Liver (tissue), 3 donors: ENCODE data around the gene DGKQ.

ENCODE experiments used
- CTCF ChIP-seq: fragments of 150-350 bp; IDR thresholded peaks from 2 replicates; pipeline ENCODE4 v1.5.1; 2017; ENCODE audit warnings: improper control_type of control experiment, low read depth, low read length; ENCODE audit not compliant: missing input control
- EGR1 ChIP-seq, 2 donors: IDR thresholded peaks; 2 replicates each; pipeline ENCODE4 v1.6.1; 2016 to 2018; ENCODE audit warnings: antibody characterized with exemption in 2 of 2, low read depth in 2 of 2
- FOXA1 ChIP-seq: IDR thresholded peaks from 2 replicates; pipeline ENCODE4 v1.6.1; 2016; ENCODE audit warnings: antibody characterized with exemption
- GABPA ChIP-seq, 2 donors: IDR thresholded peaks in 1 of 2; conservative IDR thresholded peaks in 1 of 2; 2 replicates each; pipeline ENCODE4 v1.6.1; 2016; ENCODE audit warnings: antibody characterized with exemption in 2 of 2, mild to moderate bottlenecking in 1 of 2, moderate library complexity in 1 of 2
- HNF4G ChIP-seq: IDR thresholded peaks from 2 replicates; pipeline ENCODE4 v1.6.1; 2016; ENCODE audit warnings: antibody characterized with exemption
- JUND ChIP-seq, 2 donors: IDR thresholded peaks; 2 replicates each; pipeline ENCODE4 v1.6.1; 2016; ENCODE audit warnings: antibody characterized with exemption in 2 of 2
- MAX ChIP-seq: IDR thresholded peaks from 2 replicates; pipeline ENCODE4 v1.6.1; 2016; ENCODE audit warnings: antibody characterized with exemption
- NR2F2 ChIP-seq: IDR thresholded peaks from 2 replicates; pipeline ENCODE4 v1.6.1; 2016; ENCODE audit warnings: antibody characterized with exemption
- RAD21 ChIP-seq, 2 donors: IDR thresholded peaks; 2 replicates each; pipeline ENCODE4 v1.6.1; 2016; ENCODE audit warnings: antibody characterized with exemption in 2 of 2, mild to moderate bottlenecking in 2 of 2
- REST ChIP-seq: IDR thresholded peaks from 2 replicates; pipeline ENCODE4 v1.6.1; 2016; ENCODE audit warnings: antibody characterized with exemption, mild to moderate bottlenecking
- RXRA ChIP-seq, 2 donors: IDR thresholded peaks; 2 replicates each; pipeline ENCODE4 v1.6.1; 2017 to 2018; ENCODE audit warnings: antibody characterized with exemption in 2 of 2, mild to moderate bottlenecking in 1 of 2
- TAF1 ChIP-seq: conservative IDR thresholded peaks from 2 replicates; pipeline ENCODE4 v1.6.1; 2016; ENCODE audit warnings: antibody characterized with exemption, mild to moderate bottlenecking
- YY1 ChIP-seq: IDR thresholded peaks from 2 replicates; pipeline ENCODE4 v1.6.1; 2016; ENCODE audit warnings: antibody characterized with exemption, mild to moderate bottlenecking
- ZBTB33 ChIP-seq: IDR thresholded peaks from 2 replicates; pipeline ENCODE4 v1.6.1; 2016; ENCODE audit warnings: antibody characterized with exemption
- donor health status: healthy.
- donor health status: healthy.

- no peak for TF ChIP-seq CTCF
- TF ChIP-seq TAF1 = peak; percentile 90
- peak; percentile 97 for TF ChIP-seq NR2F2
- TF ChIP-seq MAX = peak; percentile 90
- TF ChIP-seq GABPA (IDR thresholded peaks at IDR 0.05 in 1 of 2, conservative IDR thresholded peaks at IDR 0.05 in 1 of 2) = peak in 1 of 2 donors; percentile 72
- TF ChIP-seq FOXA1 = no peak
- TF ChIP-seq RAD21 (IDR thresholded peaks at IDR 0.05) = peak in 1 of 2 donors; percentile 59
- TF ChIP-seq JUND (IDR thresholded peaks at IDR 0.05) = peak; percentile 33 to 50
- TF ChIP-seq ZBTB33 = peak; percentile 88
- peak; percentile 85 for TF ChIP-seq REST
- TF ChIP-seq RXRA (IDR thresholded peaks at IDR 0.05) = peak; percentile 88 to 92
- peak in 1 of 2 donors; percentile 49 for TF ChIP-seq EGR1 (IDR thresholded peaks at IDR 0.05; ENCODE audit: low read depth in 2 of 2)
- peak; percentile 94 for TF ChIP-seq HNF4G
- peak; percentile 90 for TF ChIP-seq YY1
Observed at GRCh38 chr4:992297-993110, 19.1 kb upstream of the DGKQ start.
